ENCODE measurements around the gene LLGL2. TPM values are rescaled to one million over a fixed set of nuclear protein-coding genes. Genes with fewer than 3 reads are reported as not detected.

Gene LLGL2, protein sequence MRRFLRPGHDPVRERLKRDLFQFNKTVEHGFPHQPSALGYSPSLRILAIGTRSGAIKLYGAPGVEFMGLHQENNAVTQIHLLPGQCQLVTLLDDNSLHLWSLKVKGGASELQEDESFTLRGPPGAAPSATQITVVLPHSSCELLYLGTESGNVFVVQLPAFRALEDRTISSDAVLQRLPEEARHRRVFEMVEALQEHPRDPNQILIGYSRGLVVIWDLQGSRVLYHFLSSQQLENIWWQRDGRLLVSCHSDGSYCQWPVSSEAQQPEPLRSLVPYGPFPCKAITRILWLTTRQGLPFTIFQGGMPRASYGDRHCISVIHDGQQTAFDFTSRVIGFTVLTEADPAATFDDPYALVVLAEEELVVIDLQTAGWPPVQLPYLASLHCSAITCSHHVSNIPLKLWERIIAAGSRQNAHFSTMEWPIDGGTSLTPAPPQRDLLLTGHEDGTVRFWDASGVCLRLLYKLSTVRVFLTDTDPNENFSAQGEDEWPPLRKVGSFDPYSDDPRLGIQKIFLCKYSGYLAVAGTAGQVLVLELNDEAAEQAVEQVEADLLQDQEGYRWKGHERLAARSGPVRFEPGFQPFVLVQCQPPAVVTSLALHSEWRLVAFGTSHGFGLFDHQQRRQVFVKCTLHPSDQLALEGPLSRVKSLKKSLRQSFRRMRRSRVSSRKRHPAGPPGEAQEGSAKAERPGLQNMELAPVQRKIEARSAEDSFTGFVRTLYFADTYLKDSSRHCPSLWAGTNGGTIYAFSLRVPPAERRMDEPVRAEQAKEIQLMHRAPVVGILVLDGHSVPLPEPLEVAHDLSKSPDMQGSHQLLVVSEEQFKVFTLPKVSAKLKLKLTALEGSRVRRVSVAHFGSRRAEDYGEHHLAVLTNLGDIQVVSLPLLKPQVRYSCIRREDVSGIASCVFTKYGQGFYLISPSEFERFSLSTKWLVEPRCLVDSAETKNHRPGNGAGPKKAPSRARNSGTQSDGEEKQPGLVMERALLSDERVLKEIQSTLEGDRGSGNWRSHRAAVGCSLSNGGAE
- 0.20 TPM in 1 of 2 replicates, not detected in the other for total RNA-seq

DNA sequence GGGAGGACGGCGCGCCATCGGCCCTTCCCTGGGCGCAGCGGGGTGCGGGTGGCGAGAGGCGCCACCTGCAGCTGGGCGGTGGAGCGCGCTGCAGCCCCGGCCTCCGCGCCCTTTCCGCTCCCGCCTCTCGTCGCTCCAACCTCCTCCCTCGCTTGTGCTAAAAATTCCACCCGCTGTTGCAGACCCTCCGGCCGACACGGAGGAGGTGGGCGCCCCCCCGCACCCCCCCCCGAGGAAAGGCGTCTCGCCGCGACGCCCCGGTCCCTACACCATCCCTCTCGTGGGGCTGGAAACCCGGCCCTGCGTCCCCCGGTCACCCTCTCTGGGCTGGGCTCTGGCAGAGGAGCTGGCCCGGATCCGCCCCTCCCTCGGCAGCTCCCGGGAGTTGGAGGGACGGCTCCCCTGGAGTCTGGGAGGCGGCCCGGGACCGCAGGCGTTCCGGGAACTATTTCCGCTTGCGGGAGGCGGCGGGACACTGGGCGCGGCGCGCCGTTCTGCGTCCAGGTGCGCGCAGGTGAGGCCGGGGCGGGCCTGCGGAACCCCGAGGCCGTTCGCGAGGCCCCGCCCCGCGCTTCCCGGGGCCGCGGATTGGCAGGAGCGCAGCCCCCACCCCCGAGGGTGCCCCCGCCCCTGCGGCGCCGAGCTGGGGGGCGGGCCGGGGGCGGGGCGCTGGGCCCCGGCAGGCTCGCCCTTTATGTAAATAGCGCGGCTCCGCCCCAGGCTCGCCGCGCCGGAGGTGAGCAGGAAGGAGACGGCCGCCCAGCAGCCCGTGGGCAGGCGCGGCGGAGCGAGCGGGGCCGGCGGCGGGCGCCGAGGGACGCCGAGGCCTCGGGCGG is at the start of gene LLGL2:
TSS of gene LLGL2 (plus strand) at position 728 of the 836 bp plus-strand sequence. CDS start 17,730 bp downstream, outside the sequence.

DNA sequence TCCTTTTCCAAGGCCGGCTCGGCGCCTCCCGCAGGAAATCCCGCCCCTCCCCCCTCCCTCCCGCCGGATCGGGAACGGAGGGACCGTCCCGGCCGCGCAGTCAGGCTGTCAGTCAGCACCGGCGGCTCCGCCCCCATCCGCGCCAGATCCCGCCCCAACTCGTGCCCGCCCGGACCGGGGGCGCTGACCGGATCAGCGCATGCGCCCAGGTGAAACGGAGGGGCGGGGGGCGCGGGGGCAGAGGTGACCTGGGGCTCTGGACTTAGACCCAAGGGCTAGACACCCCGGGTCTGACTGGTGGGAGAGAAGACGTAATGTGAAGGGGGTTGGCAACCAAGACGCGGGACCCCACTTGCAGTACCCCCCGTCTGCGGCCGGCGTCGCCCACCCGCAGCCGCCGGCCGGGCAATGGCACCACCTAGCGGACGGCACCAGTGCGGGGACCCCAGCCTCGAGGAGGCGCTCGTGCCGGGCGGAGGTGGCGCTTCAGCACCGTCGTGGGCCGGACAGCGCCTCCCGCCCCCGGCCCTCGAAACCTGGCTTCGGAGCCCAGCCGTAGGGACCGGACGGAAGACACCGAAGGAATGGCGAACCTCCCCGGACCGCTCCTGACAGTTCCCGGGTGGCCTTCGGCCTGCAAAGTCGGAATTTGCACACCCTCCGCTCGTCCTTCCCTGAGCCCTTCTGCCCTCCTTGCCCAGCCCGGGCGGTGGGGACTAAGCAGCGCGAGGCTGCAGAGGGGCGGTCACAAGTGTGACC is 9.8 kb upstream of the LLGL2 start, which contains the start of gene CASKIN2:
TSS of gene CASKIN2 (minus strand) at position 42 of the 759 bp plus-strand sequence. CDS start 1,733 bp downstream, outside the sequence.

DNA sequence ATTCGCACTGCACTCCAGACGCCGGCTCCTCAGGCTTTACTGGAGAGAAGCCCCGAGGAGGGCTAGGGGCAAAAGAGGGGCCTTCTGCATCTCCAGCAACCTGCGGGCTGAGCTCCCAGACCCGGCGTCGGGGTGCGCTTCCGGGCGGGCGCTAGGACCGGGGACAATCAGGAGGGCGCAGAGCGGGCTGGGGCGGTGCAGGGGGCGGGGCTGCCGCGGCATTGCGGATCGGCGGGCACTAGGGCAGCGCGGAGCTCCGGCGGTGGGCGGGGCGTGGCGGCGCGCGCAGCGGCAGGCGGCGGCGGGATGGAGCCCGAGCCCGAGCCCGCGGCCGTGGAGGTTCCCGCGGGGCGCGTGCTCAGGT is 9.3 kb upstream of the LLGL2 start, which contains the start of gene TSEN54:
TSS of gene TSEN54 (plus strand) at position 274 of the 364 bp plus-strand sequence. CDS start at position 307, 33 bp downstream.

DNA sequence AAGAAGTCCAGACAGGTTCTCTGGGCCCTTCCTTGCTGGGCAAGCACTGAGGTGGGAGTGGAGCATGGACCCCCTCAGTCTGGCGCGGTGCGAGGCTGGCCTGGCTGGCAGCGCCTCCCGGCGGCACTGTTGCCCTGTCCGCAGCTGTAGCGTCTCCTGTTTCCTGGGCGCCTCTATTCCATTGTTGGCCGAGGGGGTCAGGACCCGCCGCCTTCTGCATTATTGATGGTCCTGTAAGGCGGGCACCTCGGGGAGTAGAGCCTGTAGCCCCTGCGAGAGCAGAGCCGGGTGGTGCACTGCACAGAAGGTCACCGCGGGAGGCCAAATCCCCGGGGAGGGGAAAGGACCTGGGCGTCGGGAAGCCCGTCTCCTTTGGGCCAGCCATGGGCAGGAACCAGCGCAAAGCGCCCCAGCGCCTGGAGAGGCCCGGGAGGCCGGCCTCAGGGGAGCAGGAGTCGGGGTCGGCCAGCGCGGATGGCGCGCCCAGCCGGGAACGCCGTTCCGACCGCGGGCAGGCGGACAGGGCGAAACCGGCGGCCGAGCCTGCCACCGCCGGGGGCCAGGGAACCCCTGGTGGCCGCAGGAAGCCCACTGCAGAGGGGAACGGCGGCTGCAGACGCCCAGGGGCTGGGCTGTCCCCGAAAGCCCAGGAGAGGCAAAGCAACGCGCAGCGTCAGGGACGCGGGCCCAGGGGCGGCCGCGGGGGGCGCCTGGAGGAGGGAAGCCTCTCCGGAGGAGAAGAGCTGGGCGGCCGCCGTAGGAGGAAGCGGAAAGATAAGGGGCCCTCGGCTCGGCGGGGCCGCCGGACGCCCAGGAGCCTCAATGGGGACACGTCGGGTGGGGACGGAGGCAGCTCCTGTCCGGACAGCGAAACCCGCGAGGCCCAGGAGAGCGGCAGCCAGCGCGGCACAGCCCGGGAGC is 62.4 kb downstream of the LLGL2 start, which contains the start of gene MYO15B:
TSS of gene MYO15B (plus strand) at position 126 of the 921 bp plus-strand sequence. CDS start at position 384, 258 bp downstream.

Other genes starting within 250 kb of the LLGL2 start
- gene SLC25A19, start 236.3 kb upstream of the LLGL2 start, total RNA-seq, result 7.0 and 20.7 TPM in 2 replicates
- 57.7 and 75.1 TPM in 2 replicates for gene GRB2, start 120.0 kb upstream of the LLGL2 start, total RNA-seq
- 30.1 and 31.6 TPM in 2 replicates for gene TMEM94, start 69.1 kb upstream of the LLGL2 start, total RNA-seq
- 5.5 and 7.2 TPM in 2 replicates for gene CASKIN2, start 10.2 kb upstream of the LLGL2 start, total RNA-seq
- 8.8 and 12.1 TPM in 2 replicates for gene TSEN54, start 9.2 kb upstream of the LLGL2 start, total RNA-seq
- 0.73 and 0.78 TPM in 2 replicates for gene MYO15B, start 62.1 kb downstream of the LLGL2 start, total RNA-seq
- not detected in 2 replicates for gene SMIM5, start 107.7 kb downstream of the LLGL2 start, total RNA-seq
- gene RECQL5, start 141.5 kb downstream of the LLGL2 start, total RNA-seq, result 20.6 and 23.1 TPM in 2 replicates
- 51.0 and 51.4 TPM in 2 replicates for gene SAP30BP, start 141.6 kb downstream of the LLGL2 start, total RNA-seq
- 0.20 TPM in 1 of 2 replicates, not detected in the other for gene ITGB4, start 195.8 kb downstream of the LLGL2 start, total RNA-seq
- gene GALK1, start 239.5 kb downstream of the LLGL2 start, total RNA-seq, result 48.3 and 71.7 TPM in 2 replicates

Data from subcutaneous preadipocyte (primary cell).